Bladder microvascular endothelial cell (primary cell): ENCODE measurements around the gene PTPN6. TPM values are rescaled to one million over a fixed set of nuclear protein-coding genes. Genes with fewer than 3 reads are reported as not detected.

Experiments used
- total RNA-seq: library from RNA; depleted of rRNA; stranded (reverse); fragments of >200 nt; gene quantifications from 2 replicates; pipeline ENCODE4 v1.2.3, GENCODE V29; 2014

The PTPN6 gene
- 0.97 and 3.2 TPM in 2 replicates for total RNA-seq

DNA sequence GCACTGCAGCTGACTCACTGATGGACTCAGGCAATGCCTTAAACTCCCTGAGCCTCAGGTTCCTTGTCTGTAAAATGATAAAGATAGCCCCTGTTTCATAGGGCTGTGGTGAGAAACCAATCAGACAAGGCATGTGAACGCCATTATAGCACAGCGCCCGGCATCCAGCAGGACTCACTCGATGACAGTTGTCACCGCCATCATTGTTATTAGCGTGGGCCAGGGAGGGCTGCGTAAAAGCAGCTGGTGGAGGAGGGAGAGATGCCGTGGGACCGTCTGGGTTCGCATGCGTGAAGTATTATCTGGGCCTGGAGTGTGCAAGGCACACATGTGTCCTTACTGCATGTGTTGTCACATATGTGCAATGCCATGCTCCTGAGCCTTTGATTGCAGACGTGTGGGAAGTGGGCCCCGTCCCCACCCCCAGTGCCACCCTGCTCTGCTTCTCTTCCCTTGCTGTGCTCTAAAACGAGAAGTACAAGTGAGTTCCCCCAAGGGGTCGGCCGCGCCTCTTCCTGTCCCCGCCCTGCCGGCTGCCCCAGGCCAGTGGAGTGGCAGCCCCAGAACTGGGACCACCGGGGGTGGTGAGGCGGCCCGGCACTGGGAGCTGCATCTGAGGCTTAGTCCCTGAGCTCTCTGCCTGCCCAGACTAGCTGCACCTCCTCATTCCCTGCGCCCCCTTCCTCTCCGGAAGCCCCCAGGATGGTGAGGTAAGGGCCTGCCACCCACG lies at the start of gene PTPN6:
Gene PTPN6 (plus strand): TSS at position 546 of the 730 bp plus-strand sequence. CDS start 157 bp downstream, at position 703.

DNA sequence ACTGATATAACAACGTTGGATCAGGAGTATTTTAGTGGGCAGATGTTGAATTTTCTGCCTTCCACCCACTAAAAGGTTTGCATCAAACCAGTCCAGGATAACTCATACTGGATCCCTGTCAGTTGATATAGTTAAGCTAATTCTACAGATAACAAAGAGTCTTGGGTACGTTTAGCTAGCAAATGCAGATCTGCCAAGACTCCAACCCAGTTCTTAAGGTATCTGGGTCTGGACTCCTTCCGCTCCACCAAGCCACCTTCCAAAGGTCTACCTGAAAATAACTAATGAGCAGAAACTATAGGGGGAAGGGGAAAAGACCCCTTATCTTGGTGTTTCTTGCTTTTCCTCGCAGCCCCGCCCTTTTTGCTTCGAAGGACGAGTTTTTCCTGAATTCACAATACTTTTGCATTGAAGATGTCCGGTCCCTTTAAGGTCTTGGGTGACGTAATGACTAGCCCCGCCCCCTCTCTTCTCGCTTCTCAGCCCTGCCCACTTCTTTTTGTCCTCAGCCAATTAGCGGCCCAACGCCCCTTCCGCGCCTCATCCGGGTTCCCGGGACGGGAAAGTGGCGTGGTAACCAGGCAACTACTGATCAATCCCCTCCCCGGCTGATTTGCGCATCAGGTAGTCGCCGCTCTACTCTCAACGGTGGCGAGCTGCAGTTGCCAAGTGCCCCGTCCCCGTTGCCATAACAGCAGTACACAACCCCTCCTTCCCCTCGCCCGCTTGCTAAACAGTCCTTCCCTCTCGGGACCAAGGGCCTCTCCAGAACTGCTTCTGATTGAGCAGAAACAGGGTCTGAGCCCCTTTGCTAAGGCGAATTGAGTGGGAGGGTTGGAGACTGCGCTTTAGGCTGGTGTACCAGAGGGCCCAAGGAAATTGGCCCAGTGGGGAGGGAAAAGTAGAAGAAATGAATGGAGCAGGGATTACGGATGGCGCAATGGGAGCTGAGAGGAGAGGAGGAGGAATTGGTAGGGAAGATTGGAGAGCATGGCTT lies 46.6 kb upstream of the PTPN6 start, which contains the start of gene LRRC23:
Gene LRRC23 (plus strand): TSS at position 543 of the 997 bp plus-strand sequence. CDS start 812 bp downstream, outside the sequence.

DNA sequence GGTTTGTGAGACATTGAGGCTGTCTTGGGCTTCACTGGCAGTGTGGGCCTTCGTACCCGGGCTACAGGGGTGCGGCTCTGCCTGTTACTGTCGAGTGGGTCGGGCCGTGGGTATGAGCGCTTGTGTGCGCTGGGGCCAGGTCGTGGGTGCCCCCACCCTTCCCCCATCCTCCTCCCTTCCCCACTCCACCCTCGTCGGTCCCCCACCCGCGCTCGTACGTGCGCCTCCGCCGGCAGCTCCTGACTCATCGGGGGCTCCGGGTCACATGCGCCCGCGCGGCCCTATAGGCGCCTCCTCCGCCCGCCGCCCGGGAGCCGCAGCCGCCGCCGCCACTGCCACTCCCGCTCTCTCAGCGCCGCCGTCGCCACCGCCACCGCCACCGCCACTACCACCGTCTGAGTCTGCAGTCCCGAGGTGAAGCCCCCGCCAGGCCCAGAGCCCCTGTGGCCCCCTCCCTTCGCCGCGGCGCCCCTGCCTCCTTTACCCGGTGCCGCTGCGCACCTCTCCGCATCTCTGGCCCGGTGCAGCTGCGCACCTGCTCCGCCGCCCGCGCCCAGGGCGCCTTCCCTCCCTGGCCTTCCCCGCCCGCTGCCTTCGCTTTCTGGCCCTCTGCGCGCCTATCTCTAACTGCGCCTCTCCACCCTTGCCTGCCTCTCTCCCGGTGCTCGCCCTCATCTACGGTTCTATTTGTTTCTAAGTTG lies 36.8 kb upstream of the PTPN6 start, which contains the start of gene ENO2:
Gene ENO2 (plus strand): TSS at position 335 of the 701 bp plus-strand sequence. CDS start 1,253 bp downstream, outside the sequence.

DNA sequence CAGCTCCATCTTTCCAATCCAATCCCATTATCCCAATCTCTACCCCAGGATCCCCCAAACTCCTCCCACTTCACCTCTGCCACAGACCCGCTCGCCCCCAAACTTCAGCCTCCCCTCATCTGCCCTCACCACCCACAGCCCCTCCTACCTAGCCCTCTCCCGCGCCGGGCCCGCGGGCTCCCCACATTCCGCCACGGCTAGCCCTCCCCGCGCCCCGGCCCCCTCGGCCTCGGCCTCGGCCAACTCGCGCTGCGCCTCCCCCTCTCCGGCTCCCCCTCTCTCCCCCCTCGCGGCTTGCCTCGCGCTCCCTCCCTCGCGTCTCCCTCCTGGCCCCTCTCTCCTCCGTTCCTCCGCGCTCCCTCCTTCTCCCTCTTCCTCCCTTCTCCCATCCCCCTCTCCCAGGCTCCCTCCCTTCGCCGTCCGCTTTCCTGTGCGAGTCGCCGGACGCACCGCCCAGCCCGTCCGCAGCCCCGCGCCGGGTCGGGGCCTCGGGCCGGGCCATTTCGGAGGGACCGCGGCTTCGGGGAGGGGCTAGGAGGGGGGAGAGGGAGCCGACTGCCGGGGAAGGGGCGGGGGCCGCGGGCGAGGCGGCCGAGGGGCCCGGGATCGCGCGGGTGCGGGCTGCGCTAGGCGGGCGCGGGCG lies 23.7 kb upstream of the PTPN6 start, which contains the start of gene ATN1:
Gene ATN1 (plus strand): TSS at position 581 of the 643 bp plus-strand sequence. CDS start 6,043 bp downstream, outside the sequence.

DNA sequence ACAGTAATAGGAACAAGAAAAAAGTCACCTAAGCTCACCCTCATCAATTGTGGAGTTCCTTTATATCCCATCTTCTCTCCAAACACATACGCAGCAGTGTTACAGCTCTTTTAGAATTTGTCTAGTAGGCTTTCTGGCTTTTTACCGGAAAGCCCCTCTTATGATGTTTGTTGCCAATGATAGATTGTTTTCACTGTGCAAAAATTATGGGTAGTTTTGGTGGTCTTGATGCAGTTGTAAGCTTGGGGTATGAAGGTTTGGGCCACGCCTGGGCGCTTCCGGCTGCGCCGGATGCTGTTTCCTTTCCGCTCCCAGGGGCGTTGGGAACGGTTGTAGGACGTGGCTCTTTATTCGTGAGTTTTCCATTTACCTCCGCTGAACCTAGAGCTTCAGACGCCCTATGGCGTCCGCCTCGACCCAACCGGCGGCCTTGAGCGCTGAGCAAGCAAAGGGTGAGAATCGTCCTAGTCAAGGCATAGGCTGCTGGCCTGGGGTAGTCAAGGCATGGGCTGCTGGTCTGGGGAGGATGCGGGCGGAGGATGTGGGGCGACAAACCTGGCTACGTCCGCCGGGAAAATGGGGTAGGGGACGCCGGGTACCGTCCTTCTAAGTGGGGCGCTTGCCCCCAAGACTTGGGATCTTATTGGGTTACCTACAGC lies 7.3 kb upstream of the PTPN6 start, which contains the start of the genes C12orf57 and RNU7-1:
Gene C12orf57 (plus strand): TSS at position 301 of the 659 bp plus-strand sequence. CDS start 100 bp downstream, at position 401.
Gene RNU7-1 (plus strand): TSS at position 95 of the 659 bp plus-strand sequence.

Other genes with a start within 250 kb of the PTPN6 start
- 27.8 and 75.8 TPM in 2 replicates for gene COPS7A, start 227.3 kb upstream of the PTPN6 start, total RNA-seq
- gene MLF2, start 198.2 kb upstream of the PTPN6 start, total RNA-seq, result 75.8 and 151 TPM in 2 replicates
- gene PTMS, start 185.0 kb upstream of the PTPN6 start, total RNA-seq, result 50.5 and 163 TPM in 2 replicates
- gene LAG3, start 178.8 kb upstream of the PTPN6 start, total RNA-seq, result 0.13 and 0.16 TPM in 2 replicates
- gene CD4, start 161.8 kb upstream of the PTPN6 start, total RNA-seq, result not detected in 2 replicates
- gene GPR162, start 129.5 kb upstream of the PTPN6 start, total RNA-seq, result 0.50 and 1.5 TPM in 2 replicates
- gene P3H3, start 122.9 kb upstream of the PTPN6 start, total RNA-seq, result 10.4 and 30.2 TPM in 2 replicates
- 0.44 TPM in 1 of 2 replicates, not detected in the other for gene GNB3, start 110.4 kb upstream of the PTPN6 start, total RNA-seq
- 7.0 and 13.4 TPM in 2 replicates for gene CDCA3, start 100.1 kb upstream of the PTPN6 start, total RNA-seq
- 72.7 and 101 TPM in 2 replicates for gene USP5, start 99.2 kb upstream of the PTPN6 start, total RNA-seq
- 873 and 896 TPM in 2 replicates for gene TPI1, start 83.8 kb upstream of the PTPN6 start, total RNA-seq
- gene SPSB2, start 78.1 kb upstream of the PTPN6 start, total RNA-seq, result 3.6 and 4.0 TPM in 2 replicates
- gene LRRC23, start 46.5 kb upstream of the PTPN6 start, total RNA-seq, result 1.9 and 3.8 TPM in 2 replicates
- gene ENO2, start 36.8 kb upstream of the PTPN6 start, total RNA-seq, result 3.4 and 6.9 TPM in 2 replicates
- gene ATN1, start 23.4 kb upstream of the PTPN6 start, total RNA-seq, result 13.4 and 23.4 TPM in 2 replicates
- gene RNU7-1, start 7.5 kb upstream of the PTPN6 start, total RNA-seq, result not detected in 2 replicates
- 97.1 and 106 TPM in 2 replicates for gene C12orf57, start 7.3 kb upstream of the PTPN6 start, total RNA-seq
- gene PHB2, start 19.3 kb downstream of the PTPN6 start, total RNA-seq, result 107 and 147 TPM in 2 replicates
- gene EMG1, start 19.6 kb downstream of the PTPN6 start, total RNA-seq, result 35.9 and 41.9 TPM in 2 replicates
- gene LPCAT3, start 67.1 kb downstream of the PTPN6 start, total RNA-seq, result 8.1 and 10.6 TPM in 2 replicates
- 0.16 and 0.82 TPM in 2 replicates for gene C1S, start 109.4 kb downstream of the PTPN6 start, total RNA-seq
- gene C1R, start 141.1 kb downstream of the PTPN6 start, total RNA-seq, result 1.0 and 4.0 TPM in 2 replicates
- 12.1 and 23.2 TPM in 2 replicates for gene C1RL, start 157.9 kb downstream of the PTPN6 start, total RNA-seq
- 0.32 and 0.38 TPM in 2 replicates for gene RBP5, start 177.5 kb downstream of the PTPN6 start, total RNA-seq
- gene CLSTN3, start 179.0 kb downstream of the PTPN6 start, total RNA-seq, result 13.1 and 41.0 TPM in 2 replicates
- 22.2 and 23.6 TPM in 2 replicates for gene PEX5, start 238.3 kb downstream of the PTPN6 start, total RNA-seq